CD4-positive, alpha-beta T cell treated with Interferon alpha-2 for 1 hour (primary cell): ENCODE results near the gene MRFAP1L1.

ENCODE experiments used
- DNase-seq, 2 donors: peaks; one replicate each; pipeline ENCODE4 v3.0.0-alpha.2; 2020 to 2022

MRFAP1L1 gene

DNA sequence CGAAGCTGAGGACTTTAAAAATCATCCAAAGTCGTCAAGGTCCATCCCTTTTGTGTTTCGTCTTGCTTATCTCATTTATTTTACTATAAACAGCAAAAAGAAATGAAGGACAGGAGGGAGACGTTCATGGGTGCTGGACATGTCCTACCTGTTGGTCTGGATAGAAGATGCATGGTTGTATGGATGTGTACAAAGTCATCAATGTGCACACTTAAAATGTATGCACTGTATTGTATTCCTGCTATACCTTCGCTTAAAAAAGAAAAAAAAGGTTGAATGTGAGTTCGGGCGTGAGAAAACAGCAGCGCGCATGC is 6.0 kb upstream of the MRFAP1L1 start:
- no peak for DNase-seq

DNA sequence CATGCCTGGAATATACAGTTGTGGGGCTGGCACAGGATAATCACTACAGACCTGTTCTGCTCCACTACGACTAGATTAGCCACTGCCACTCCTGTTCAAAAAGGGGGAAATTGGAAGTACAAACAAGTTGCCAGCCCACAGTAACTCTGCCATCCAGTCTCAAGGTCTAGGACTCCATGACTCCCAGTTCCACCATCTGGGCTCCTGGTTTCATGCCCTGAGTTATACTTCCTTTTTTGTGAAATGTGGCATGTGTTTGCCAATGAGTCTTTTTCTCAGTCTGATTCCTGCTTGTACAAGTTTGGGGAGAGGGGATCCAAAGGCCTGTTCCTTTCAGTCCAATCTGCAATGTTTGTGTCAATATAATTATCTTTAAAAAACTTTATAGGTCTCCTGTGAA is 5.3 kb upstream of the MRFAP1L1 start:
- no peak for DNase-seq

DNA sequence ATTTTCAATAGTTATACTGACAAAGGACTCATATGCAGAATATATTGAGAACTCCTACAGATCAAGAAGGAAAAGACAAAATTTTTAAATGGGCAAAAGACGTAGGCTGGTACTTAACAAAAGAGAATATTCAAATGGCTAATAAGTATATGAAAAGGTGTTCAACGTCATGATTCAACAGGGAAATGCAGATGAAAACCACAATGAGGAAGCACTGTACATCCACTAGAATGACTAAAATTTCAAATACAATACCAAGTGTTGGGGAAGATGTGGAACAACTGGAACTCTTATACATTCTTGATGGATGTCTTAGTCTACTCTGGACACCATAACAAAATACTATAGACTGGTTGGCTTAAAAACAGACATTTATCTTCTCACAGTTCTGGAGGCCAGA is 1.3 kb upstream of the MRFAP1L1 start:
- DNase-seq: no peak

DNA sequence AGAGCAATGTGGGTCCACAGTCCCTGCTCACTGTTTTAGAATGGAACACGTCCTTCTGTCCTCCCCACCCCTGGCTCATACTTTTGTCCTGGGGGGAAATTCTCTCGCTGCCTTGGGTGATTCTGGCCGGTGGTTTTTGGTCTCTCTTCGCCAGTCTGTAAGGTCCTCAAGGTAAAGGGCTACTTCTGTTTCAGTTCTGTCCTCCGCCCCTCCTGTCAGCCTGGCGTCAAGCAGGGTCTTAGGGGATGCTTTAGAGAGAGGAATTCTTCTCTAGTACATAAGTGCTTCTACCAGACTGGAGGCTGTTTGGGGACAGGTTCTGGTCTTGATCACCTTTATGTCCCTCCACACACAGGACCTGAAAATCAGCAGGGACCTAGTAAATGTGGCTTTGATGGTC is 617 bp upstream of the MRFAP1L1 start:
- DNase-seq: no peak

DNA sequence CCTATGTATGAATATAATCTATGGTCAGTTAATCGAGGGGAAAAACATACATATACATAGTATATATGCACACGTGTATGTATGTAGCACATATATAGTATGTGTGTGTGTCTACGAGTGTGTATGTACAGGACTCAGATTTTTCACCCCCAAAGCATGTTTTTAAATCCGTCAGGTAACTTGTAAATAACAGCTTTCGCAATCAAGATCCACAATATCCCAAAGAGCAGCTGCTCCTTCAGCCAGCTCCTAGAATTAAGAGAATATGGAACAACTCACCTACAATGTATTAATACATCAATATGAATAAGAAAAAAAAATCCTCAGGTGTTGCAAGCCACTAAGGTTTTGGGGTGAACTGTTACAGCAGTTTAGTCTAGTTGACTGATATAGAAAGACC is 3.5 kb downstream of the MRFAP1L1 start:
- DNase-seq: no peak

DNA sequence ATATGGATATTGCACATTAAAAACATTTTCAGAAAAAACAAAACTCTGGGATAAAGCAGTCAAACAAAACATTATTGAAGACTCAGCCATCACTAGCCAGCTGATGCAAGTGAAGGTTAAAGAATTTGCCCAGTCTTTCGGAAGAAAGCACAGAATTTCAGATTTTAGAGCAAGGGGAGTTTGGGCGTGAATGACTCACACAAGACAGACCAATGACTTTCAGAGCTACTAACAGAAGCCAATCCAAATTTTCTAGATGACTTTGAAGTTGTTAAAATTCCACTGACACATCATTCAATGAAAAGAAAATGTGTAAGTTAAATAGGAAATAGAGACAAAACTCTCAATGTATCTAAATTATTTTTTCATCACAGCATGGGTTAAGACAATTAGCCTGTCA is 4.0 kb downstream of the MRFAP1L1 start:
- DNase-seq: no peak

DNA sequence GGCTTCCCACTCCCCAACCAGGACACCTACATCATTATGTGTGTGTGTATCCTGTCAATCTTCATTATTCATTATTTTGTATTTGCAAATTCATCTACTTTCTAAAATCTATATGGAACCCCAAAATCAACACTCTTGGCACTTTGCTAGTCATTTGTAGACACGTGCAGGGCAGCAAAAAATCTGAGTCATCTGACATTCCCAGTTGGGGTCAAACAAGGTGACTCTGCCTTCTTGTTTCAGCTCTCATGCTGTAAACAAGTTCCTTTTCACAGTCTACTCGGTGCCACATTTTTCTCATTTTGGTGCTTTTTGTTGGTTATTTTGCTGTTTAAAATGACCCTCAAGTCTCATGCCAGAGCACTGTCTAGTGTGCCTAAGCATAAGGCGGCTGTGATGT is 5.9 kb downstream of the MRFAP1L1 start:
- DNase-seq: no peak

DNA sequence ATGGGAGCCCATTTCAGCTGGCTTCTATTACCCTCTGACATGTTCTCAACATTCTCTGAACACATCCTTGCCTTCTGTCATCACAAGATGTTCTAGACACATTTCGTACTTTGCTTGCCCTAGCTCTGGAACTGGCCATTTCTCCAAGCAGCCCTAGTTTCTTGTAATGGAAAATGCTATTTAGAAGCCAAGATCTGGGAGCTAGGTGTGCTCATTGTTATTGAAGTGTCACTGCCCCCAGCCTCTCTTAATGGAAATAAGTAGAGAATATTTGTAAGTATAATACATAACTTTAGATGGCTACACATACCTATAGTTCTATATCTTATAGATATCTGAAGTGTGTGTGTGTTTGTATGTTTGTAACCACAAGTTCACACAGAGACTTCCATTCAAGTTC is 6.9 kb downstream of the MRFAP1L1 start:
- no peak for DNase-seq

DNA sequence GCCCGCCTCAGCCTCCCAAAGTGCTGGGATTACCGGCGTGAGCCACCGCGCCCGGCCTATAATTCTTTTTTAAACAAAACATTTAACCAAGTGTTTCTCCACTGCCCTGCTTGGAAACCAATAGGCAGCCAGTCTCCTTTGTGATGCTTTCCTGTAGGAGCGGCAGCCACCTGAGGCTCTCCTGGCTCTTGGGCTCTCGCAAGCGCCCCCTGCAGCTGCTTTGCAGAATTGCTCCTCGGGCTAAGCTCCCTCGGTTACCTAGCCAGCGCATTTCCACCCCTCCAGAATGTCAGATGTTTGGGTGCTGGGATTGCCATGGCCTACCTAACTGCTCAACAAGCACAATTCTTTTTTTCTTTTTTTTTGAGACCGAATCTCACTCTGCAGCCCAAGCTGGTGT is 8.3 kb downstream of the MRFAP1L1 start:
- DNase-seq: peak; percentile 19 to 62

DNA sequence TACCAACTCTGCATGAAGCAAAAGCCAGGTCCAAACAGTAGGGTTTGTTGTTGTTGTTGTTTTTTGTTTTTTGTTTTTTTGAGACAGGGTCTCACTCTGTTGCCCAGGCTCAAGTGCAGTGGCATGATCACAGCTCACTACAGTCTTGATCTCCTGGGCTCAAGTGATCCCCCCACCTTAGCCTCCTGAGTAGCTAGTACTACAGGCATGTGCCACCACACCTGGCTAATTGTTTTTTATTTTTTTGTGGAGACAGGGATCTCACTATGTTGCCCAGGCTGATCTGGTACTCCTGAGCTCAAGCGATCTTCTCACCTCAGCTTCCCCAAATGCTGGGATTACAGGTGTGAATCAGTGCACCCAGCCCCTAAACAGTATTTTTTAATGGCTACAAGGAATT is 9.8 kb downstream of the MRFAP1L1 start:
- no peak for DNase-seq

DNA sequence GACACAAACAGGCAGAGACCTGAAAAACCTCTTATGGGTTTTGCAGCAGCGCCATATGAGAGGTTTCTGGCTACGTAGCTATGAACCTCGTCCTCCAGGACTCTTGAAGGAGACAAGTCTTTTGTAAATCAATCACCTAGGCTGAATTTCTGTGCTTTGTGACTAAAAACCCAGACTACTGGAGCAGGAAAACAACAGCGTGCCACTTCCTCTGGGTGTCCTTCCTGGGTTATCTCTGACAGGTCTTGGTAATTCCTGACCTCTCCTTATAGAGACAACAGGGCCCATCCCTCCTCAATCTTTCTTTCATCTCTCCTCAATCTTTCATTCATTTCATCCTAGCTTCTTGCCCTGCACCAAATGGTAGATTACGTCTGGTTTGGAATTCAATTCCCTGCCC is 10.3 kb downstream of the MRFAP1L1 start:
- no peak for DNase-seq

DNA sequence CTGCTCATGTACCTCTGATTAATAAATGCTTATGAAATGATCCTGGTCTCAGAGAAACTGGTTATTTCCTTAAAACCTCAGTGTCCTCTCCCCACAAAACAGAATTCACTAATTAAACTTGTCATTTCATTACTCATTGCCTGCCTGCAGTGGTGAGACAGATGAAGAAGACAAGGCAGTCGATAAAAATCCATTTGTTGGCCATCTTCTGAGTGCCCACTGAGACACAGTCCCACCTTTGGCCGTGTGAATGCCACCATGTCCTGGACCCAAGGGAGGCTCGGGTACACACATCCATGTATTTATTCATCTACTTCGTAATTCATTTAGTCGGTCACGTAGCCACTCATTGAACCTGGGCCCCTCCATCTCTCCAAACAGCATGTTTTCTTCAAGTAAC is 12.5 kb downstream of the MRFAP1L1 start:
- no peak for DNase-seq

DNA sequence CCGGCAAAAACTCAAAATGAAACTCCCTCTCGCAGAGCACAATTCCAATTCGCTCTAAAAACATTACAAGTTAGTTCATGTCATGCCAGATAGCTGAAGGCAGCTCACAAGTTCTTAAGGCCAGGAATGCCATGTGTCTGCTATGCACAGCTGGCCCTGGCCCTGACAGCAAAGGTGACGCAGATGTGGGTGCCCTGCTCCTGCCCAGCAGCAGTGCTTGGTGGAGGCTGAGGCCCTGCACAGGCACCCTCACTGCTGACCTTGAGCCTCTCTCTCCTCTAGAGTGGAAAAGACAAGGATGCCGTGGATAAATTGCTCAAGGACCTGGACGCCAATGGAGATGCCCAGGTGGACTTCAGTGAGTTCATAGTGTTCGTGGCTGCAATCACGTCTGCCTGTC is 13.1 kb downstream of the MRFAP1L1 start:
- no peak for DNase-seq

DNA sequence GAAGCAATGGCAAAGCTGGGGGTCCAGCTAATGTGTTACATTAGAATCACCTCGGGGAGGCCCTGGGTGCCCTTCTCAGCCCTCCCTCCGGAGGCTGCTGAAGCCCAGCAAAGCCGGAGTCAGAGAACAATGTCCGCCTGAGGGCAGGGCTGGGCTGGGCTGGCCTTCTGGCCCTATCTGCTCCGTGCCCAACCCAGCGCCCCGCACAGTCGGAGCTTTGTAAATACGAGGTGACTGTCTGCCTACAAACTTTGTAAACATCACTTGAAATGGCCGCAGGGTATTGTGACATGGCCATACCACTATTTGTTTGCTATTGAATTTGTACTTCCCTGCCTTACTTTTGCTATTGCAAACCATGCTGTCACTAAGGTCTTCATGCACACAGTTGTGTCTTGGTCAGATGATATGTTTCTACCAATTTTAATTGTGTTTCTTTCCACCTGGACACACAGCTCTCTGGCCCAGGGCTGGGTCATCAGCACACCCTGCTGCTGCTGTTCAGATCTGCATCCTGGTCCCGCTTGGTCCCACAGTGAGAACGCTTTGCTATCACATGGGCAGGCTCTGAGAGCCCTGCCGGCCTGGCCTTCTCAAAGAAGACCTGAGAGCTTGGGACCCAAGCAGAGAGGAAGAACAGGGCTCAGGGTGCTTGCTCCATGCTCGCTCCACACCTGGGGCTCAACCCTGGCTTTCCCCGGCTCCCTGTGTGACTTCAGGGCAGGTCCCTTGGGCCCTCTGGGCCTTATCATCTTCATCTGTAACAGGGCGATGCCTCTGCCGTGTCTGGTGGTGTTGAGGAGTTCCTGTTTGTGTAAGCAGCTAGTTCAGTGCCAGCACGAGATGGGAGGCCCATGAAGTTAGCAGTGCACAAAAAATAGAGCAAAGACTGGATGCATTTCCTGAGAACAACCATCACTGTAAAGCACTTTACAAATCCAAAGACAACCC is 13.7 kb downstream of the MRFAP1L1 start:
- DNase-seq: peak; percentile 35 to 70

DNA sequence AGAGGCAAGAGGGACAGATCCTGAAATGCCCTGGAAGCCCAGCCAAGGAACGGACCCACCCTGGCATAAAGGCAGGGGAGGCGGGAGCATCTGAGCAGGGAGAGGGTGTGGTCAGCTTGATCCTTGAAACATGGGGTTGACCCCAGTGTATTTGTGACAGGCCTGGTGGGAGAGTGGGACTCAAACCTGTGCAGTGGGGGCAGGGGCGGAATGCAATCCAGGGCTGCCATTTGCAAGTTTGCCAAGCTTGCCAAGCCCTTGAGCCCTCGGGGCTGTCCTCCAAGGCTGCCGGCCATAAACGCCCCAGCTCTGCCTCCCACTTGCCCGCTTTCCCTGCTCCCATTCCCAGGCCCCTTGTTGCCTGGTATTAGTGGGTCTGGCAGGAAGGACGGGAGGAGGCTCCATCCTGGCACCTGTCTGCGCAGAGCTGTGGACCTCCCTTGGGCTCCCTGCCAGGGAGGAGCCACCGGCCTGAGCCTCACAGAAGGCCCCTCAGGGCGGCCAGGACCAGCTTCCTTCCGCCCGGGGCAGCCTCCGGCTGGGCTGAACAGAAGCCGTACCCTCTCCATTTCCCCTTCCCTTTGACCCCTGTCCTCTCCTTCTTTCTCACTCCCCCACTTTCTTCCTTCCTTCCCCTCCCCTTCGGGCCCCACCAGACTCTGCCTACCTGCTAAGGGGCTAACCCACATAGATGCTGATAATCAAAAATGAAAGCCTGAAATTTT is 15.3 kb downstream of the MRFAP1L1 start:
- peak; percentile 18 to 50 for DNase-seq

DNA sequence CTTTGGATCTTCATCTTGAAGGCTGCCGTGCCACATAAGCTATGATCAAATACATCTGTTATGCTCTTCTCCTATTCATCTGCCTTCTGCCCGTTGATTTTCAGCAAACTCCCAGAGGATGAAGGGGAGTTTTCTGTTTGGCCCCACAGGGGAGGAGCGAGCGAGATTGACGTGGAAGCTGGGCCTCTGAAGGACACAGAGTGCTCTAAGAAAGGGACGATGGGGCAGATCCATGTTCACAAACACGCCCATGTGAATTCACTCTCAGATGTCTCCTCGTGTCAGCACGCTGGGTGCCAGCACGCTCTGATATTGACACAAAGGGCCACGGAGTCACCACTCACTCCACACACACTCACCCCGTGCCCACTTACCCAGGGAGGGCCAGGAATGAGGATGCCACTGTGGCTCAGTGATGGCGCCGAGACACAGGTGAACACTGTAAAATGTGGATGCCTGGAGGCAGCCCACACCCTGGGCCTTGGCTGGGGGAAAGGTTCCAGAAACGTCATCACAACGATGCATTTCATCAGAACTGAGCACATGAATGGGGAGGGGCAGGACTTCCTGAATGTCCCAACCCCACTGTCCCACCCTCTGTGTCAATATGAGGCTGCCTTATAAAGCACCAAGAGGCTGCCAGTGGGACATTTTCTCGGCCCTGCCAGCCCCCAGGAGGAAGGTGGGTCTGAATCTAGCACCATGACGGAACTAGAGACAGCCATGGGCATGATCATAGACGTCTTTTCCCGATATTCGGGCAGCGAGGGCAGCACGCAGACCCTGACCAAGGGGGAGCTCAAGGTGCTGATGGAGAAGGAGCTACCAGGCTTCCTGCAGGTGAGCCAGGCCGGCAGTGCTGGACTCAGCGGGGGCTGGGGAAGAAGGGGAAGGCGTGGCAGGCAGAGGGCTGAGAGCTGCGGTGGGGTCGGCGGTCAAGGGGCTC is 16.2 kb downstream of the MRFAP1L1 start, which contains the start of gene S100P:
Gene S100P, plus strand, starts transcription at position 648 of the 946 bp plus-strand sequence. Its CDS starts 55 bp downstream, at position 703.
- DNase-seq: no peak

DNA sequence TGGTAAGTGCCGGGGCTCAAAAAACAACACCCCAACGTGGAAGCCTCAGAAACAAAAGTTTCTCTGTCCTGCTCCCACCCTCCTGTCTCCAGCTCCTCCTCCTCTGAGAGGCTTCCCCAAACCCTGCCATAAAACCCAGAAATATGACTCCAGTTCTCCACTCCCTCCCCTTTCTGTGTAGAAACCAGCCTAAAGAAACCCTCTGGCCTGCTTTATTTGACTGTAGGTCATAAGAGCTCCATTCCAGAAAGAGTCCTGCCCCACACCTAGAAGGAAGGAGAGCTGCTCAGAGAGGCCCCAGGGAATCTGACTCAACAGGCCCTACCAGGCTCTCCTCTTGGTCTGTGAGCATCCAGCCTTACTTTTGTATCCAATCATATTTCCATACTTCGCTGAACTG is 16.9 kb downstream of the MRFAP1L1 start:
- no peak for DNase-seq

DNA sequence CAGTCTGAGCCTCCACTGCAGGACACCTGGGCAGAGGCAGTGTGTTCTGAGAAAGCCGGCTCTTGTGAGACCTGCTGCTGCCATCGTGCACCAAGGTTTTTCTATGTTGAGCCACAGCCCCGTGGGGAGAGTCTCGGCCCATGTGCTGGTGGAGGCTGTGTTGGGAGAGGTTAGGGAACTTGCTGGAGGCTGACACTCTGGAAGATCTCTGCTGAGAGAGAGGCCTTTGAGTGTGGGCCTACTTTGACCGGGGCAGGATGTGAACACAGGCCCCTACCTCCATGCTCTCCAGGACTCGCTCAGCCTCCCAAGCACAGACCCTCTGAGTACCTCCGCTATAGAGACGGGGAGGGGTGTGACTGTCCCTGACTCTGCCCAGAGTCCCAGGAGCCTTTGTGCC is 17.3 kb downstream of the MRFAP1L1 start:
- no peak for DNase-seq

DNA sequence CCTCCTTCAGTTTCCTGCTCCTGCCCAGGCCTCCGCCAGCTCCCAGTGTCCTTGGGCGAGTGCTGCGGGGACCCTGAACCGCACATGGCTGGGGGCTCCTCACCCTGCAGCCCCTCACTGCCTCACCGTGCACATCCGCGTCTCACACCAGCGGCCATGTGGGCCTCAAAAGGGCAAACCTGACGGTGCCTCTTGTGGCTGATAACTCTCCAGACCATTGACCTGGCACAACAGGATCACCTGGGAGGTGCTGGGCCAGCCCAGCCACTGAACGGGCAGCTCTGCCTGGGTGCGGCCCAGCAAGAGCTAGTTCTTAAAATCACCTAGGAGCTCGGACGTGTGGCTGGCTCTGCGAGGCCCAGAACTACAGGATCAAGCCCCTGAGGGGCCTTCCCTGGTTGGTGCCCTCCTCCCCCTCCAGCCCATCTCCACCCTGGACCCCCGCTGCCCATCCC is 20.1 kb downstream of the MRFAP1L1 start:
- DNase-seq: no peak

DNA sequence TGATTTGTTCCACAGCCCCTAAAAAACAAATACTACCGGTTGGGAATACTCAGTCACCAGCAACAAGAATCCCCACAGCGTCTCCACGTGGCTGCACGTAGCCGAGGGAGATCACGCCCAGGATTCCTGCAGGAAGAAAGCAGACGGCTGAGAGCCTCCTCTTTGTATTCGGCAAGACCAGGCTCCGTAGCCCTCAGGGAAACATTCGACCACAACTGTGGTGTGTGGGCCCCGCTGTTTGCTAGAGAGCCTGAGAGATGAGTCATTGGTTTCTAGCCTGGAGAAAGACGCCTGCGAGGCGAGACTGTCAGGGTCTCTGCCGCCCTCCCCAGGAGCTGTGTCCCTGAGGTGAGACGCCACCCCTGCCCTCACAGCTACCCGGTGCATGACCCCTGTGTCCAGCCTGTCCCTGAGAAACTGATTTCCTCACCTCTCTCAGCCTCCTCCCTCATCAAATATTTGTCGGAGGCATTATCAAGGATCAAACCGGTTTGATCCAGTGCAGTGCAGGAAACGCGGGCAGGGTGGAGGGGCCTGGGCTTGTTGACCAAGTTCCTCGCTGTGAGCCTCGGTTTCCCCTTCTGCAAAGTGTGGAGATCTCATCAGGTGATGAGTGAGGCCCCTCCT is 20.7 kb downstream of the MRFAP1L1 start:
- DNase-seq: peak; percentile 48 to 68

DNA sequence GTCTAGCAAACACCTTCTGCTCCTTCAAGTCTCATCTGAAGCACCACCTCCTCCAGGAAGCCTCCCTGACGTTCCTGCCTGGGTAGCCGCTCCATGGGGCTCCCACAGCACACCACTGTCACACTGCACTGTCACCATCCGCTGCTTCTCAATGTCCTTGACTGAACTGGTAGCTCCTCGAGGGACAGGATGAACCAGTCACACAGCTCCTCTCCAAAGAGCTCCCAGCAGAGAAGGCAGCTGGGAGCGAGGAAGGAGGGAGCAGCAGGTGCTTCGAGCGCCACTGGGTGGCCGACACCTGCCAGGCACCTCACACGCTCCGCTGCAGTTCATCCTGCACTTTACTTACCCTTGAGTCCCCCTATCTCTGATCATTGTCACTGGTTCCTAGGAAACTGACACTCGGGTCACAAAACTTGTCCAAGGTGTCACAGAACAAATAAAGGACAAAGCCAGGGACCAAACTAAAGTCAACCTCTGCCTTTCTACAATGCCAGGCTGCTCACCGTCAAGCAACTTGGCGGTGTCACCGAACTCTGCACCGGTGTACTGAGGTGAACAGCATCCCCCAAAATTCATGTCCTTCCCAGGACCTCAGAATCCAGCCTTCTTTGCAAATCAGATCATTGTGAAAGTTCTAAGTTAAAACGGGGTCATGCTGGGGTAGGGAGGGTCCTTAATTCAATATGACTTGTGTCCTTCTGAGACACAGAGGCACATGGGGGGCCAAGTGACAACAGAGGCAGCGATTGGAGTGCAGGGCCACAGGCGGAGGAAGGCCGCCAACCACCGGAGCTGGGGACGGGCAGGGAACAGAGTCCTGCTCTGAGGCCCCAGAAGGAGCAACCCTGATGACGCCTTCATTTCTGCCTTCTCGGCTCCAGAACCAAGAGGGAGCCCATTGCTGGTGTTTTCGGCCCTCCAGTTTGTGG is 21.5 kb downstream of the MRFAP1L1 start:
- DNase-seq: no peak
